Placental pericyte (primary cell): ENCODE measurements around the gene ZNG1E. TPM values are rescaled to one million over a fixed set of nuclear protein-coding genes. Genes with fewer than 3 reads are reported as not detected.

ENCODE experiments used
- total RNA-seq: library from RNA; depleted of rRNA; stranded (reverse); fragments of >200 nt; gene quantifications from 2 replicates; pipeline ENCODE4 v1.2.3, GENCODE V29; 2012

The ZNG1E gene
- total RNA-seq: 19.7 and 38.7 TPM in 2 replicates

GRCh38 chr9:65675589-65676021 is at the start of gene ZNG1E:
TSS of gene ZNG1E (plus strand) at chr9:65675928. CDS start at chr9:65675977, 49 bp downstream.

GRCh38 chr9:65737096-65737564 is 61.4 kb downstream of the ZNG1E start, which contains the start of gene FOXD4L4:
TSS of gene FOXD4L4 (plus strand) at chr9:65737146. CDS start at chr9:65737146, 0 bp downstream.

Other genes with a start within 250 kb of the ZNG1E start
- gene FOXD4L4, start 61.2 kb downstream of the ZNG1E start, total RNA-seq: 0.14 TPM in 1 of 2 replicates, not detected in the other